A673 (cell line): ENCODE data around the gene NECAB2. TPM values are rescaled to one million over a fixed set of nuclear protein-coding genes. Genes with fewer than 3 reads are reported as not detected.

Experiments used
- BruUV-seq: library from RNA; stranded (reverse); fragments of 400-500 nt; replicated peaks from 2 replicates; lab custom pipeline; 2021; lab: Mats Ljungman, UMichigan
- CTCF ChIA-PET: fragments of 300-600 bp; sonication (Branson Sonifier 250); formaldehyde crosslinking; loops from one replicate; lab custom pipeline; 2022; ENCODE audit warnings: antibody characterized with exemption; lab: Charles Lee
- POLR2A ChIA-PET: fragments of 300-600 bp; sonication (Branson Sonifier 250); formaldehyde crosslinking; loops from one replicate; lab custom pipeline; 2022; ENCODE audit warnings: antibody characterized with exemption; ENCODE audit not compliant: low non-redundant PET; lab: Charles Lee
- DNase-seq: peaks from one replicate; pipeline ENCODE4 v3.0.0-alpha.2; 2015; ENCODE audit warnings: low spot score
- H3K27ac ChIP-seq: fragments of 200-600 bp; sonication (generic); 2 replicates; pipeline ENCODE4 v1.5.1; 2016; ENCODE audit warnings: mixed run types, low read depth, mild to moderate bottlenecking, mixed read lengths, antibody characterized with exemption, low read length; ENCODE audit not compliant: poor library complexity, severe bottlenecking
- H3K27me3 ChIP-seq: fragments of 200-600 bp; sonication (generic); replicated peaks from 2 replicates; pipeline ENCODE4 v1.6.1; 2017; ENCODE audit warnings: mixed run types, low read depth, mild to moderate bottlenecking, mixed read lengths, antibody characterized with exemption, low read length; ENCODE audit not compliant: insufficient read depth, poor library complexity
- H3K36me3 ChIP-seq: fragments of 200-600 bp; sonication (generic); 2 replicates; pipeline ENCODE4 v1.6.1; 2016; ENCODE audit warnings: mixed run types, mild to moderate bottlenecking, mixed read lengths, antibody characterized with exemption, low read length; ENCODE audit not compliant: insufficient read depth, poor library complexity, severe bottlenecking
- H3K4me1 ChIP-seq: fragments of 200-600 bp; sonication (generic); 2 replicates; pipeline ENCODE4 v1.6.1; 2017; ENCODE audit warnings: mixed run types, mild to moderate bottlenecking, mixed read lengths, antibody characterized with exemption, low read length; ENCODE audit not compliant: insufficient read depth, poor library complexity, severe bottlenecking
- H3K4me3 ChIP-seq: fragments of 200-600 bp; sonication (generic); 2 replicates; pipeline ENCODE4 v1.5.1; 2016; ENCODE audit warnings: low read depth, mixed run types, mild to moderate bottlenecking, mixed read lengths, low read length; ENCODE audit not compliant: poor library complexity, severe bottlenecking
- H3K9me3 ChIP-seq: fragments of 200-600 bp; sonication (generic); 2 replicates; pipeline ENCODE4 v1.6.1; 2016; ENCODE audit warnings: mixed run types, low read depth, mild to moderate bottlenecking, mixed read lengths, antibody characterized with exemption, low read length; ENCODE audit not compliant: poor library complexity, severe bottlenecking
- EZH2 ChIP-seq: fragments of 200-600 bp; sonication (generic); IDR thresholded peaks from 2 replicates; pipeline ENCODE4 v1.6.1; 2017; ENCODE audit warnings: borderline replicate concordance, low read depth, mild to moderate bottlenecking, mixed read lengths, antibody characterized with exemption, low read length; ENCODE audit not compliant: poor library complexity, severe bottlenecking
- intact Hi-C: fragments of 100-400 bp; cut with micrococcal nuclease; formaldehyde crosslinking; loops from one replicate; pipeline ENCODE4 v1.10.0; 2022; ENCODE audit not compliant: unreplicated experiment
- total RNA-seq: library from RNA; stranded (reverse); gene quantifications from 2 replicates; pipeline ENCODE4 v1.2.3, GENCODE V29; 2021
- TF ChIP-seq, protein P1 (sequence below): fragments of 300-800, 200-600 bp; sonication (generic); conservative IDR thresholded peaks from 2 replicates; pipeline ENCODE4 v1.5.1; 2017; ENCODE audit warnings: low read depth, mild to moderate bottlenecking, antibody characterized with exemption, low read length, moderate library complexity, mixed read lengths

The NECAB2 gene
- total RNA-seq, 1 experiment from 2014 or later = 0.80 TPM

DNA sequence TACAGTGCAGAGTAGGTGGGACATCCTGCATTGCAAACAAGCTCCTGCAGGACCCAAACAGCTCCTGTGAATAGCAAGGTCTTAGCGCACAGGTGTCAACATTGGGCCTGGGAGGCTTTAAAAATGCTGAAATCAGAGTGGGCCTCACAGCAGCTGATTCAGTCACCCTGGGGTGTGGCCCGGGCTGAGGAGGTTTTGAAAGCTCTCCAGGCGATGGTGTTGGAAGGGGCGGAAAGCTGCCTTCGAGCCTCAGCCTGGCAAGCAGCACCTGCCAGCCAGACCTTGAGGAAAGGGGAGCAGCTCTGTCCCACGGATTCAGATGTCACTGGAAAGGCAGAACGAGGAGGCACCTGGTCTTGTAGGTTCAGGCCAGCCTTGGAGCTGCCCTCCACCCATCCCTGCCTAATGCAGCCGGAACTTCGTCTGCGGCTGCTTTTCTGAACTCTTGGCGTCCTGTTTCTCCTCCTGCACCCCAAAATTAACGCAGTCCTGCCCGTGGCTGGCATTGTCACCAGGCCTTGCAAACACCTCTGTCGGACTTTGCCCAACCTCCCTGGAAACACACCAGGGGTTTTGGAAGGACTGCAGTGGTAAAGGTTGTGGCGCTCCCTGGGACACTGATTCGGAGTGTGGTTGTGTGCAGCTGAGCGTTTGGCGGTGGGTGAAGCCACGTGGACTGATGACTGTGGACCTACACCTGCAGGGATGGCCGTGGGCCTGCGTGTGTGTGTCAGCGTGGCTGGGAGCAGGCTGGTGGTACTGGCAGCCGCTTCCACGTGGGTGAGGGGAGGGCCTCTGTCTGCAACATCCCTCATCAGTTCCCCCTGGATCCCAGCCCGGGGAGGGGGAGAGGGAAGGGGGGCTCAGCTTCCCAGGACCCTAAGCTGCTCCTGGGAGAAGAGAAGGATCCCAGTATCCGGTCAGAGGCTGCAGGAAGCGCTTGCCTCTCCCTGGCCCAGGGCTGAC, 3.4 kb downstream of the NECAB2 start:
- no peak for DNase-seq
- Histone ChIP-seq H3K4me3 (no peak overlapping the region), H3K27me3 (peaks cover 7% of the 10 kb centered on the region), H3K27ac (no peak overlapping the region), H3K36me3 (no peaks in the 10 kb centered on the region), H3K4me1 (no peaks in the 10 kb centered on the region), H3K9me3 (no peaks in the 10 kb centered on the region)
- CTCF ChIA-PET = no interaction called here
- intact Hi-C loops = no loop called here
- POLR2A ChIA-PET = no interaction called here
- TF ChIP-seq, protein P1, sequence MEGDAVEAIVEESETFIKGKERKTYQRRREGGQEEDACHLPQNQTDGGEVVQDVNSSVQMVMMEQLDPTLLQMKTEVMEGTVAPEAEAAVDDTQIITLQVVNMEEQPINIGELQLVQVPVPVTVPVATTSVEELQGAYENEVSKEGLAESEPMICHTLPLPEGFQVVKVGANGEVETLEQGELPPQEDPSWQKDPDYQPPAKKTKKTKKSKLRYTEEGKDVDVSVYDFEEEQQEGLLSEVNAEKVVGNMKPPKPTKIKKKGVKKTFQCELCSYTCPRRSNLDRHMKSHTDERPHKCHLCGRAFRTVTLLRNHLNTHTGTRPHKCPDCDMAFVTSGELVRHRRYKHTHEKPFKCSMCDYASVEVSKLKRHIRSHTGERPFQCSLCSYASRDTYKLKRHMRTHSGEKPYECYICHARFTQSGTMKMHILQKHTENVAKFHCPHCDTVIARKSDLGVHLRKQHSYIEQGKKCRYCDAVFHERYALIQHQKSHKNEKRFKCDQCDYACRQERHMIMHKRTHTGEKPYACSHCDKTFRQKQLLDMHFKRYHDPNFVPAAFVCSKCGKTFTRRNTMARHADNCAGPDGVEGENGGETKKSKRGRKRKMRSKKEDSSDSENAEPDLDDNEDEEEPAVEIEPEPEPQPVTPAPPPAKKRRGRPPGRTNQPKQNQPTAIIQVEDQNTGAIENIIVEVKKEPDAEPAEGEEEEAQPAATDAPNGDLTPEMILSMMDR = no peak
- no peak for TF ChIP-seq EZH2
- BruUV-seq = no TSS peak

DNA sequence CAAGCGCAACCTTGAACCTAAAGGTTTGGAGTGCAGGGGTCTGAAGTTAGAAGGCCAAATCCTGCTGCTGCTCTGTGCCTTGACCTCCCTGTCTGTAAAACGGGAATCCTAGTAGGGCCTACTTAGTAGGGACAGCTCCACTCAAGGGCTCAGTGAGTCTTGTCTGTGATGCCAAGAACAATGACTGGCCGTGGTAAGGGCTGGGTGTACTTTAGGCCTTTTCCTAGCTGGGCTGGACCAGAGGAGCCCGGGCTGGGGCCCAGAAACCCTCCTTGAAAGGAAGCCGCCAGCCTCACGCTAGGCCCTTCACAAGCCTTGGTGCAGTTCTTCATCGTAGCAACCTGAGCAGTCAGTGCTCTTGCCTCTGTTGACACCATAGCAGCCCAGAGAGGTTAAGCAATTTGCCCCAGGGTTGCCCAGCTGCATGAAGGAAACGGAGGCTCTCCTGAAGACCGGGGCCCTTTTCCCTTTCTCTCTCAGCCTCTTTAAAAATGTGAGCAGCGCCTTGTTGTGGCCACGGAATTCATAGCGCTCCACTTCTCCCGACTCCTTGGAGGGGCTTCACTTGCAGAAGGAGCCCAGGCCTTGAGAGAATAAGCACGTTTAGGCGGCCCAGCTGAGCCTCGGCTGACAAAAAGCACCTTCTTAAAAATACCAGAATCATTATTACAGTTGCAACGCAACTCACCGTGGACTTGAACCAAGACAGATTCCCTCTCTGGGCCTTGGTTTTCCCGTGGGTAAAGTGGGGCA, 4.4 kb downstream of the NECAB2 start:
- no peaks in the 10 kb centered on the region for H3K4me1 ChIP-seq

DNA sequence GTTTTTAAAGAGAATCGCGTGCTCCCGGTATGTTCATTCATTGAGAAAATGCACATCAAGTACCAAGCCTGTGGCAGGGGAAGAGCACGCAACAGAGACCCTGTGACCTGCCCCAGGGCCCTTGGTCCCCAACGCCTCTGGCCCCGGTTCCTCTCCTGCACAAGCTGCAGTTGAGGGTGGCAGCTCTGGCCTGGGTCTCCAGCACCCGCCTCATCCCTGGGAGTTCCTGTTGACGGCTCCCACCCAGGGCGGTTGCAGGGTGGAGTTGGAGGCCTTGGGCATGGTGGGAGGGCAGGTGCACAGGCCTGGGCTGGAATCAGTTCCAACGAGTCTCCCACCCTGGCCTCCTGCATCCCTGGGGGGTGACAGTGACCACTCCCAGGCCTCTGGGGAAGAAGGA, 5.0 kb downstream of the NECAB2 start:
- Histone ChIP-seq H3K27me3 (peaks cover 7% of the 10 kb centered on the region), H3K27ac (no peak overlapping the region), H3K4me3 (no peak overlapping the region), H3K36me3 (no peaks in the 10 kb centered on the region), H3K9me3 (no peaks in the 10 kb centered on the region), H3K4me1 (no peaks in the 10 kb centered on the region)
- ChIA-PET POLR2A (no interaction called here), CTCF (no interaction called here)
- no TSS peak for BruUV-seq
- intact Hi-C loops = no loop called here
- DNase-seq = no peak
- TF ChIP-seq, protein P1 = no peak
- TF ChIP-seq EZH2 = no peak

More for the DNA sequence above, 4.4 kb downstream of the NECAB2 start:
- no peak overlapping the region for H3K27ac ChIP-seq
- POLR2A ChIA-PET = no interaction called here
- no peaks in the 10 kb centered on the region for H3K9me3 ChIP-seq
- no peak for DNase-seq
- CTCF ChIA-PET = no interaction called here
- intact Hi-C loops = no loop called here
- no peak overlapping the region for H3K4me3 ChIP-seq
- H3K27me3 ChIP-seq = peaks cover 7% of the 10 kb centered on the region
- no peak for TF ChIP-seq EZH2
- TF ChIP-seq, protein P1 = no peak
- BruUV-seq = no TSS peak
- H3K36me3 ChIP-seq = no peaks in the 10 kb centered on the region
